CD1c-positive myeloid dendritic cell (primary cell): ENCODE measurements around the gene CRYL1.

Experiments used
- DNase-seq: peaks from one replicate; pipeline ENCODE4 v3.0.0-alpha.2; 2016; ENCODE audit errors: extremely low spot score

The CRYL1 gene

GRCh38 chr13:20371825-20372224 lies 153.8 kb downstream of the CRYL1 start:
- no peak for DNase-seq

GRCh38 chr13:20370815-20371421 lies 154.7 kb downstream of the CRYL1 start:
- no peak for DNase-seq

- no peak for DNase-seq
Measured at GRCh38 chr13:20369886-20370361, 155.7 kb downstream of the CRYL1 start.

- DNase-seq = no peak
Measured at GRCh38 chr13:20366056-20366455, 159.6 kb downstream of the CRYL1 start.

- DNase-seq = no peak
Measured at GRCh38 chr13:20363603-20364002, 162.1 kb downstream of the CRYL1 start.

GRCh38 chr13:20363172-20363571 lies 162.5 kb downstream of the CRYL1 start:
- DNase-seq = peak; percentile 53

- no peak for DNase-seq
Measured at GRCh38 chr13:20362484-20363041, 163.1 kb downstream of the CRYL1 start.

GRCh38 chr13:20360835-20361412 lies 164.7 kb downstream of the CRYL1 start:
- no peak for DNase-seq

GRCh38 chr13:20360041-20360491 lies 165.6 kb downstream of the CRYL1 start:
- no peak for DNase-seq

- DNase-seq = peak; percentile 32
Measured at GRCh38 chr13:20359335-20359734, 166.3 kb downstream of the CRYL1 start.

- DNase-seq = no peak
Measured at GRCh38 chr13:20358022-20358421, 167.6 kb downstream of the CRYL1 start.

GRCh38 chr13:20356444-20356843 lies 169.2 kb downstream of the CRYL1 start:
- DNase-seq = no peak

GRCh38 chr13:20354722-20355121 lies 170.9 kb downstream of the CRYL1 start:
- no peak for DNase-seq

GRCh38 chr13:20353973-20354372 lies 171.7 kb downstream of the CRYL1 start:
- peak; percentile 85 for DNase-seq
